ENCODE measurements around the gene STYXL1. TPM values are rescaled to one million over a fixed set of nuclear protein-coding genes. Genes with fewer than 3 reads are reported as not detected.

The STYXL1 gene
- total RNA-seq, 2 donors from 2014 or later = 29.8 to 94.5 TPM

DNA sequence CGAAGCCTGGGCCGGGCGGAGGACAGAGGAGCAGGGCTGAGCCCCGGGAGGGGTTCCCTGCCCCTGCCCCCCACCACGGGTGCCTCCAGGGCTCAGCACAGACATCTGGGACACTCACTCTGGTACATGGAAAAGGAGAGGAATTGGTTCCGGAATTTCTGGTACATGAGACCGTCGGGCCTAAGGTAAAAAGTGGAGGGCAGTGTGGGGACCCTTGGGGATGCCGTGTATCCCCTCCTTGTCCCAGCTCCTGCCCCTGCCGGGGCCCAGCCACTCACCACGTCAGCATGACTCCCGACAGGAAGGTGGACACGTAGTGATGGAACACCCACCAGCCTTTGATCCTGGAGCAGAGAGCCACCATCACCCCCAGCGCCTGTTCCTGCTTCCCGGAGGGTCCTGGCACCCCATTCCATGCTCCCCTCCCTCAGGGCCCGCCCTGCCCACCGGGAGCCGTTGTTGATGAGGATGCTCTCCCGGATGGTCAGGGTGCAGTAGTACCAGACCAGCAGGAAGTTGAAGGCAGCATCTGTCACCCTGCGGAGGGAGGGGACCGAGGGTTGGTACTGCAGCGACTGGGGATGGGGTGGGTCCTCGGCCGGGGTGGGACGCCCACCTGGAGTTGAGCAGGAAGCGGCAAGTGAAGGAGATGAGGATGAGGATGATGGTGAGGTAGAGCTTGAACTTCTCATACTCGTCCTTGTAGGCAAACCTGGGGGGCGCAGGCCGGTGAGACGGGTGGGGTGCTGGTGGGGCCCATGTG, 59.8 kb downstream of the STYXL1 start:
- Histone ChIP-seq H3K9me3 (no peaks in the 10 kb centered on the region), H3K27me3 (replicated peaks; ENCODE audit: insufficient read depth) (no peaks in the 10 kb centered on the region), H3K36me3 (peaks cover 0 to 6% of the 10 kb centered on the region in 2 donors), H3K4me3 (no peak overlapping the region), H3K27ac (no peak overlapping the region), H3K4me1 (replicated peaks) (peaks cover 4% of the 10 kb centered on the region)
- WGBS = 84% methylated on average over 25 of the region's 30 CpGs
- TF ChIP-seq, protein P1, sequence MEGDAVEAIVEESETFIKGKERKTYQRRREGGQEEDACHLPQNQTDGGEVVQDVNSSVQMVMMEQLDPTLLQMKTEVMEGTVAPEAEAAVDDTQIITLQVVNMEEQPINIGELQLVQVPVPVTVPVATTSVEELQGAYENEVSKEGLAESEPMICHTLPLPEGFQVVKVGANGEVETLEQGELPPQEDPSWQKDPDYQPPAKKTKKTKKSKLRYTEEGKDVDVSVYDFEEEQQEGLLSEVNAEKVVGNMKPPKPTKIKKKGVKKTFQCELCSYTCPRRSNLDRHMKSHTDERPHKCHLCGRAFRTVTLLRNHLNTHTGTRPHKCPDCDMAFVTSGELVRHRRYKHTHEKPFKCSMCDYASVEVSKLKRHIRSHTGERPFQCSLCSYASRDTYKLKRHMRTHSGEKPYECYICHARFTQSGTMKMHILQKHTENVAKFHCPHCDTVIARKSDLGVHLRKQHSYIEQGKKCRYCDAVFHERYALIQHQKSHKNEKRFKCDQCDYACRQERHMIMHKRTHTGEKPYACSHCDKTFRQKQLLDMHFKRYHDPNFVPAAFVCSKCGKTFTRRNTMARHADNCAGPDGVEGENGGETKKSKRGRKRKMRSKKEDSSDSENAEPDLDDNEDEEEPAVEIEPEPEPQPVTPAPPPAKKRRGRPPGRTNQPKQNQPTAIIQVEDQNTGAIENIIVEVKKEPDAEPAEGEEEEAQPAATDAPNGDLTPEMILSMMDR (IDR thresholded peaks at IDR 0.05) = no peak
- TF ChIP-seq POLR2A (IDR thresholded peaks at IDR 0.05) (no peak), POLR2AphosphoS5 (IDR thresholded peaks at IDR 0.05) (no peak)
- intact Hi-C loops (cut with DNase I) = no loop called here
- DNase-seq (ENCODE audit: low spot score) = no peak

DNA sequence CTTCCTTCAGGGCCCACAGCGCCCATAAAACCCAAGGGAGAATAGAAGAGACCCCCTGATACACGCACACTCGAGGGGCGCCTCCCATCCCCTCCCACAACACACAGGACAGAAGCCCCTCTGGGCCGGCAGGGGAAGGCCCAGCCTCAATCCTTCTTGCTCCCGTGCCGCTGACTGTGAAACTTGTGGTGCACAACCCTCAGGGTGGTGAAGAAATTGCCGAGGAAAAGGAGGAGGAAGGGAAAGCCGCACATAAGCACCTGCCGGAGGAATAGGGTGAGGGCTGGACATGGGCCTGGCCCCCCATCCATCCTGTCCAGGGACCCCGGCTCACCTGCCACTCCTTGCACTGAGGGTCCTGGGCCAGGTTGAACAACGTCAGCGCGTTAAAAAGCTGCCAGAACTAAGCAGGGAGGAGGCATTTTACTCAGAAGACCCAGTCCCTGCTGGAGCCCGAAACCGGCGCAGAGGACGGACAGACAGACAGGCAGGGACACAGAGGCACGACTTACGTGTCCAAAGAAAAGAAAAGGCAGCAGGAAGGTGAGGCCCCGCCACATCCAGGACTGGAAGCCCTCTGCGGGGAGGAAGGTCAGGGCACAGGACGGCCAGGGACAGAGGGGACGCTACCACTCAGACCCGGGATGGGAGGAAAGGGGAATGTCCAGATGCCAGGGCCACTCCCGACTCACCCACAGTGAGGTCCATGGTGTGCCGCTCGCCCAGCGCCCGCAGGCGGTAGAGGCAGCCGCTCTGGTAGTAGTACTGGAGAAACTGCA, 60.6 kb downstream of the STYXL1 start:
- TF ChIP-seq POLR2A (IDR thresholded peaks at IDR 0.05) = no peak
- Histone ChIP-seq H3K27me3 (replicated peaks; ENCODE audit: insufficient read depth) (no peaks in the 10 kb centered on the region), H3K36me3 (peaks cover 0 to 6% of the 10 kb centered on the region in 2 donors), H3K4me1 (replicated peaks) (peaks cover 4% of the 10 kb centered on the region), H3K4me3 (no peak overlapping the region), H3K9me3 (no peaks in the 10 kb centered on the region), H3K27ac (no peak overlapping the region)
- WGBS = 91% methylated on average over 32 of the region's 32 CpGs
- intact Hi-C loops (cut with DNase I) = no loop called here
- no peak for DNase-seq (ENCODE audit: low spot score)

DNA sequence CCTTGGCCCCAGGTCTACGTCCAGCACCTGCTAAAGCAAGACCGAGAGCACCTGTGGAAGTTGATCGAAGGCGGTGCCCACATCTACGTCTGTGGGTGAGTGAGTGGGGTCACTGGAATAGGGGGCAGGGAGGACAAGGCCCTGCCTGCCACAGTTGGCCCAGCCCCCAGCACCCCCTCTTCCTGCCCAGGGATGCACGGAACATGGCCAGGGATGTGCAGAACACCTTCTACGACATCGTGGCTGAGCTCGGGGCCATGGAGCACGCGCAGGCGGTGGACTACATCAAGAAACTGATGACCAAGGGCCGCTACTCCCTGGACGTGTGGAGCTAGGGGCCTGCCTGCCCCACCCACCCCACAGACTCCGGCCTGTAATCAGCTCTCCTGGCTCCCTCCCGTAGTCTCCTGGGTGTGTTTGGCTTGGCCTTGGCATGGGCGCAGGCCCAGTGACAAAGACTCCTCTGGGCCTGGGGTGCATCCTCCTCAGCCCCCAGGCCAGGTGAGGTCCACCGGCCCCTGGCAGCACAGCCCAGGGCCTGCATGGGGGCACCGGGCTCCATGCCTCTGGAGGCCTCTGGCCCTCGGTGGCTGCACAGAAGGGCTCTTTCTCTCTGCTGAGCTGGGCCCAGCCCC, 61.5 kb downstream of the STYXL1 start:
- Histone ChIP-seq H3K27ac (no peak overlapping the region), H3K4me1 (replicated peaks) (peaks cover 4% of the 10 kb centered on the region), H3K27me3 (replicated peaks; ENCODE audit: insufficient read depth) (no peaks in the 10 kb centered on the region), H3K4me3 (no peak overlapping the region), H3K36me3 (peaks cover 0 to 6% of the 10 kb centered on the region in 2 donors), H3K9me3 (no peaks in the 10 kb centered on the region)
- TF ChIP-seq POLR2AphosphoS5 (IDR thresholded peaks at IDR 0.05) = no peak
- TF ChIP-seq, protein P1 (IDR thresholded peaks at IDR 0.05) = no peak
- no peak for TF ChIP-seq POLR2A (IDR thresholded peaks at IDR 0.05)
- no peak for DNase-seq (ENCODE audit: low spot score)
- 82% methylated on average over 20 of the region's 20 CpGs for WGBS
- intact Hi-C loops (cut with DNase I) = no loop called here

DNA sequence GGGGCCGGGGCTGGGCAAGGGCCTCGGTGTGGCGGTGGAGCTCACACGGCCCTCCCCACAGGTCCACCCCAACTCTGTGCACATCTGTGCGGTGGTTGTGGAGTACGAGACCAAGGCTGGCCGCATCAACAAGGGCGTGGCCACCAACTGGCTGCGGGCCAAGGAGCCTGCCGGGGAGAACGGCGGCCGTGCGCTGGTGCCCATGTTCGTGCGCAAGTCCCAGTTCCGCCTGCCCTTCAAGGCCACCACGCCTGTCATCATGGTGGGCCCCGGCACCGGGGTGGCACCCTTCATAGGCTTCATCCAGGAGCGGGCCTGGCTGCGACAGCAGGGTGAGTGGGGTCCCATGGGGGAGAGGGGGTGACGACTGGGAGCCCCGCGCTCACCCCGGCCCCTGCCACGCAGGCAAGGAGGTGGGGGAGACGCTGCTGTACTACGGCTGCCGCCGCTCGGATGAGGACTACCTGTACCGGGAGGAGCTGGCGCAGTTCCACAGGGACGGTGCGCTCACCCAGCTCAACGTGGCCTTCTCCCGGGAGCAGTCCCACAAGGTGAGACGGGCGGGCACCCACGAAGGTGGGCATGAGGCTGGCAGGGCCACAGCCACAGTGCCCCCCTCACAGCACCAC, 62.2 kb downstream of the STYXL1 start:
- no peaks in the 10 kb centered on the region for H3K9me3 ChIP-seq
- no peak overlapping the region for H3K4me3 ChIP-seq
- 72% methylated on average over 23 of the region's 41 CpGs for WGBS
- H3K27me3 ChIP-seq (replicated peaks; ENCODE audit: insufficient read depth) = no peaks in the 10 kb centered on the region
- intact Hi-C loops (cut with DNase I) = no loop called here
- peaks cover 0 to 6% of the 10 kb centered on the region in 2 donors for H3K36me3 ChIP-seq
- DNase-seq (ENCODE audit: low spot score) = no peak
- peaks cover 4% of the 10 kb centered on the region for H3K4me1 ChIP-seq (replicated peaks)
- TF ChIP-seq, protein P1 (IDR thresholded peaks at IDR 0.05) = no peak
- TF ChIP-seq POLR2A (IDR thresholded peaks at IDR 0.05) = no peak
- TF ChIP-seq POLR2AphosphoS5 (IDR thresholded peaks at IDR 0.05) = no peak
- H3K27ac ChIP-seq = no peak overlapping the region

DNA sequence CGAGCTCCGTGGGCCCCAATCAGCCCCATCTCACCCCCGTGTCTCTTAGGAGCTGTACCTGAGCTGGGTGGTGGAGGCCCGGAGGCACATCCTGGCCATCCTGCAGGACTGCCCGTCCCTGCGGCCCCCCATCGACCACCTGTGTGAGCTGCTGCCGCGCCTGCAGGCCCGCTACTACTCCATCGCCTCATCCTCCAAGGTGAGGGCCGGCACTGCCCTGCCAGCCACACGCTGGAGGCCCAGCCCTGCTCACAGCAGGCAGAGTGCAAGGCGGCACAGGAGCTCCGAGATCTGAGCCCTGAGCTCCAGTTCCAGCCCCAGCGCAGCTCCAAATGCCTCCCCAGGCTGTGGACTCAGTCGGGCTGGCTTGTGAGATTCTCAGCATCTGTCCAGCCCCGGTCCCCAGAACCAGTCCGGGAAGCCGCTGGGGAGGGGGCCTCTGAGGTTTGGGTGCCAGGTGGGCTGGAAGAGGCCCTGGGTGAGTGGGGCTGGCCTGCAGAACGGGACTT, 62.7 kb downstream of the STYXL1 start:
- DNase-seq (ENCODE audit: low spot score) = no peak
- 92% methylated on average over 13 of the region's 21 CpGs for WGBS
- TF ChIP-seq POLR2AphosphoS5 (IDR thresholded peaks at IDR 0.05) (no peak), POLR2A (IDR thresholded peaks at IDR 0.05) (no peak)
- TF ChIP-seq, protein P1 (IDR thresholded peaks at IDR 0.05) = no peak
- Histone ChIP-seq H3K27ac (no peak overlapping the region), H3K9me3 (no peaks in the 10 kb centered on the region), H3K27me3 (replicated peaks; ENCODE audit: insufficient read depth) (no peaks in the 10 kb centered on the region), H3K4me3 (no peak overlapping the region), H3K4me1 (replicated peaks) (peaks cover 4% of the 10 kb centered on the region), H3K36me3 (peaks cover 0 to 12% of the 10 kb centered on the region in 2 donors)
- intact Hi-C loops (cut with DNase I) = no loop called here

Measured in prostate gland (tissue), 2 donors.